Ammon's horn (tissue), 1 donor: Measurements from ENCODE around the gene PDZD2.
"Not testable (repeated sequence)": the region's sequence is repeated elsewhere in the genome, so short reads cannot be mapped to it uniquely, and the experiment has no call there.

Experiments
- DNase-seq: peaks from one replicate; pipeline ENCODE4 v3.0.0-alpha.2; 2016; ENCODE audit warnings: low spot score

The PDZD2 gene

DNA sequence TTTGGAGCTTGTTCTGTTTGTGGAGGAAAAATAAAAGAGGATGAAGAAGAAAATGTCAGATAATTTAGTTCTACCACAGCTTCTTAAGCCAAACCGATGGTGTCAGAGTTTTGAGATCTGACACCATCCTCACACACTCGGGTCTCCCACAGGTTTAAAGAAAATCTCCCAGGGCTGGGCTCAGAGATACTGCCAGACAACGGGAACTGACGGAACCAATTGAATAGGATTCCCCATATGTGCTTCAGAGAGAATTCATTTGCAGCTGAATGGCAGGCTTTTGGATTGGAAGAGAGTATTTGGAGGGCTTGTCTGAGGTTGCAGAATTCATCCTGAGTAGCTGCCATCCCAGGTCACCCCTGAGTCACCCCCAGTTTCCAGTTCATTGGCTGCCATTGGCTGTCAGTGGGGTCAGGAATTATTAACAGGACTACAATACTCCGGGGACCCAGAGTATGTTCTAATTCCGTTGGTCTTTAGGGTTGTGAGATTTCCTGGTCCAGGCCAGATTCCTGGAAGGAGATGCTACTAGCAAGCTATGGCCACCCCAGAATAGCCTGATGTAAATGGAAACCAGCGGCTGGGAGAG lies 131.3 kb downstream of the PDZD2 start:
- DNase-seq, result no peak

- DNase-seq, result no peak
These were observed 132.1 kb downstream of the PDZD2 start for GRCh38 chr5:31770998-31771397.

DNA sequence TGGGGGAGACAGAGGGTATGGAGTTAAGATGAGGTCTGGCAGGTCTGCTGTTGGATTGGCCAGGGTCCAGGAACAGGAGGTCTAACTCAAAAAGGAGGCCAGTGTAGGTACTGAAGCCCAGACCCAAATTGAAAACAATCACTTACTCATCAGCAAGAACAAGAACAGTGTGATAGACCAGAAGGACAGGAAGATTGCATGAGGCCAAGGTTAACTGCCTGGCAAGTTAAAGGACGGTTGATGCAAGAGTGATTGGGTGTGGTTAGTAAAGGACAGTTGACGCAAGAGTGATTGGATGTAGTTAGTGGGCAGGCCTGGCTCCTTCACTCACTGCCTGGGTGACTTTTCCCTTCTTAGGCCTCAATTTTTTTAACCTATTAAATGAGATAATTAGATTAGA lies 132.6 kb downstream of the PDZD2 start:
- no peak for DNase-seq

DNA sequence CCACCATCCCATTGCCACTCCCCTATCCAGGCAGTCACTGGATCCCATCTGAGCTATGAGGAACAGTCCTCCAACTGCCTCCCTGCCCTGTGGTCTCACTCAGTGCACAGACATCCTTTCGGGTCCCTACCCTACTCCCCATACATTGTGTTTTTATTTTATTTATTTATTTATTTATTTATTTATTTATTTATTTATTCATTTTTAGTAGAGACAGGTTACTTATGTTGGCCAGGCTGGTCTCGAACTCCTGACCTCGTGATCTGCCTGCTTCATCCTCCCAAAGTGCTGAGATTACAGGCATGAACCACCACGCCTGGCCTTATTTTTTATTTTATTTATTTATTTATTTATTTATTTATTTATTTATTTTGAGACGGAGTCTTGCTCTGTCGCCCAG lies 137.4 kb downstream of the PDZD2 start:
- DNase-seq, result not testable (repeated sequence)

DNA sequence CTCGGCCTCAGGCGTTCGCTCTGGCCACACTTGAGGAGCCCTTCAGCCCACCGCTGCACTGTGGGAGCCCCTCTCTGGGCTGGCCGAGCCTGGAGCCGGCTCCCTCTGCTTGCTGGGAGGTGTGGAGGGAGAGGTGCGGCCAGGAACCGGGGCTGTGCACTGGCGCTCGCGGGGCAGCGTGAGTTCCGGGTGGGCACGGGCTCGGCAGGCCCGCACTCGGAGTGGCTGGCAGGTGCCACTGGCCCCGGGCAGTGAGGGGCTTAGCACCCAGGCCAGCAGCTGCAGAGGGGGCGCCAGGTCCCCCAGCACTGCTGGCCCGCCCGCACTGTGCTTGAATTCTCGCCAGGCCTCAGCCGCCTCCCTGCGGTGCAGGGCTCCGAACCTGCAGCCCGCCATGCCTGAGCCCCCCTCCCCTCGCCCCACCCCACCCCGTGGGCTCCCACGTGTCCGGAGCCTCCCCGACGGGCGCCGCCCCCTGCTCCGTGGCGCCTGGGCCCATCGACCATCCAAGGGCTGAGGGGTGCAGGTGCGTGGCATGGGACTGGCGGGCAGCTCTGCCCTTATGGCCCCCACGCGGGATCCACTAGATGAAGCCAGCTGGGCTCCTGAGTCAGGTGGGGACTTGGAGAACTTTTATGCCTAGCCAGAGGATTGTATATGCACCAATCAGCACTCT lies 138.2 kb downstream of the PDZD2 start:
- DNase-seq, result no peak

DNA sequence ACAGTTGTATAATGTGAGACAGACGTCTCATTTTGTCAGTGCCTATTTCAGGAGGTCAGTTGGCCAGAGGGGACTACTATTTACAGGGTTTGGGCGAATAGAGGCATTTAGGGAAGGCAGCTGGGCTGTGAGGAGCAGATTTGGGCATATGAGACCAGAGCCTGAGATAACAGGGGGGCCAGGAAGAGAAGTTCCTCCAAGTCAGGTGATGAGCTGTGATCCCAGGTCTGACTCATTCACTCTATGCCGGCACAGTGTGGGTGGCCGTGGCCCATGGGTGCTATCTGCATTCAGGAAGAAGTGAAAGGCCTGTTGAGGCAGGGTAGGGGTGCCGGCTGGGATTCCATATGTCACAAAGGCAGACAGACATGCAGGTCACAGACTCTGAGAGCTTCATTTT lies 142.8 kb downstream of the PDZD2 start:
- no peak for DNase-seq

GRCh38 chr5:31783086-31783645 lies 144.2 kb downstream of the PDZD2 start:
- DNase-seq, result no peak

DNA sequence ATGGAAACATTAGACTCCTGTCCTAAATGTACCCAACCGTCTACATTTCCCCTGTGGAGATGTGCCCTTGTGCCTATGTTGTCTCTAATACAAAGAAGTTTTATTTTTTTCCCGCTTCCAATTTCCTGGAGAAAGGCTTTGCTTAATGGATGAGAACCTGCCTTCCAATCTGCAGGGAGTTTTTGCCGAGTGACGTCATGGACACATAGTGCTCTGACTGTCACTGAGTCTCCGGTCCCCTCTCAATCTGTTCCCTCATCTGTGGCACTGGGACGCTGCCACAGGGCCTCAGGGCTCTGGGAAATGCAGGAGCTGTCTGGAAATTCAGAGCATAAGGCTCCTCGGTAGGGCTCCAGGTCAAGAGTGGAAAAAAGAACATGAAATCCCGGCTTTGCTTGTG lies 144.8 kb downstream of the PDZD2 start:
- DNase-seq, result peak; percentile 33

DNA sequence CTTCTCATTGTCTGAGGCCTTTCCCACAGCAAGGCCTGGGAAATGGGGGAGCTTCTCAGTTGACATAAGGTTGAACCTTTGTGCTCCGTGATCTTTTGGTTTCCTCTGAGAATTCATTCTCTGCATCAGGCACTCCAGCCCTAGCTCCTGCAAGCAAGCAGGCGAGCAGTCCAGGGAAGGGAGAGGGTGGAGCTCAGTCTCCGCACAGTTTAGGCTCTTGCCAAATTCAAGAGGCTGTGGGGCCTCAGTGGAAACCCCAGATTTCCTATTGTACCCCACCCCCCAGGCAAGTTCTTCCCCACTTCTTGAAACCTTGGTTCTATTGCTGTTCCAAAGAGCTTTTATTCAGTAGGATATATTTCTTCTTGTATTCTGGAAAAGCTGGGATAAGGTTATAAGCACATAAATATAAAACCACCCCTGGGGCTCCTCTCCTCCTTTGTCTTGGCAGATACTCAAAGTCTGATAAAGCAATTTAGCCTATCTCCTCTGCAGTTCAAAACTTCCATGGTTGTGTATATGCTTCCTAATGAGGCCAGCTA lies 147.2 kb downstream of the PDZD2 start:
- no peak for DNase-seq

DNA sequence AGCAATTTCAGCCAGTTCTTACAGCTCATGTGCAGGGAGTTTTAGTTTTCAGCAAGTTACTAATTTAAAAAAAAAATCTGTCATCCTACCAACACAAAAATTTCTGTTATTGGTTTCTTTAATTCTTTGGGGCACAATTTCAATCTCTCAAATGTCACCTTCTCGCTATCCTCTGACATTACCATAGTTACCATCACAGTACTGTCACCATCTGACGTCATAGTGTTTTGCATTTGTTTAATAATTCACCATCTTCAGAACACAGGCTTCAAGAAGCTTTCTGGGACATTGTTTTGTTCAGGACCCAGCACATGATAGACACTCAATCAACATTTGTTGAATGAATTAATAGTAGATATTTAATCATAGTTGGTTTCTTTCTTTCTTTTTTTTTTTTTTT lies 155.1 kb downstream of the PDZD2 start:
- no peak for DNase-seq

DNA sequence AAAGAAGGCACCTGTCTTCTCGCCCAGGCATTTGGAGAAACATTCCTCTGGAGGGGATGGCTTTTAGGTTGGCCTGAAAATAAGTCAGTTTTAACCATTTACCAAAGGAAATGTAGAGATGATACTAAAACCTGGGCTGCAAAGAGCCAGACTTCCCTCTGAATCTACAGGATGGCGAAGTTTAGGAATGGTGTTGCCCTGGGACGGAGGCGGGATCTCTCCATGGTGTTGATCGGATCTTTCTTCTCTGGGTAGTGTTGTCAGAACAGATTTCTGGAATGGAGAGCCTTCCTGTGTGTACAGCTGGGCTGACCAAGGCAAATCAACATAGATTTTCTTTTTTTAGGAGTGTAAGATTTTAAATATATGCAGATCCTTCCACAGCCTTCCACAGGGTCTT lies 159.2 kb downstream of the PDZD2 start:
- no peak for DNase-seq

GRCh38 chr5:31800351-31800750 lies 161.4 kb downstream of the PDZD2 start:
- DNase-seq, result no peak

DNA sequence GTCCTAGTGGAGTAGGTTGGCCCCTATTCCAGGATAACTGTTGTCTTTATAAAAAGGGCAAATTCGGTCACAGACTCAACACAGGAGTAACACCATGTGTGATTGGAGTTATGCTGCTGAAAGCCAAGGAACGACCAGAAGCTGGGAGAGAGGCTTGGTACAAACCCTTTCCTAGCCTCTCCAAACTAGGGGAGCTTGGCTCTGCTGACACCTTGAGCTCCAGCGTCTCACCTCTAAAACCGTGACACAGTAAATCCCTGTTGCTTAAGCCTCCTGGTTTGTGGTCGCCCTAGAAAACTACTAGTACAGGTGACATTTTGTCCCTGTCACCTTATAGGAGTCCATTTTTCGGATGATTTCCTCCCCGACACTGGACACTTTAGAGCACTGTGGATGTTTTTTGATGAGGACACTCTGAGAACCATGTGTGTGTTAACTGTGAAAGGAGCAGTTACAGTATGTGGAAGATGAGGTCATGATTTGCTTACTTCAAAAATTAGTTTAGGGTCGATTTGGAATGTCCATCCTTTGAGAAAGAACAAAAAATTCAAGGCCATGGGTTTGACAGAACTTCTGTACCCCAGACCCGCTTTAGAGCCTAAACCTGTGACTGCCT lies 167.0 kb downstream of the PDZD2 start:
- no peak for DNase-seq

GRCh38 chr5:31806561-31806960 lies 167.6 kb downstream of the PDZD2 start:
- DNase-seq, result no peak

GRCh38 chr5:31807789-31808540 lies 169.0 kb downstream of the PDZD2 start:
- no peak for DNase-seq

DNA sequence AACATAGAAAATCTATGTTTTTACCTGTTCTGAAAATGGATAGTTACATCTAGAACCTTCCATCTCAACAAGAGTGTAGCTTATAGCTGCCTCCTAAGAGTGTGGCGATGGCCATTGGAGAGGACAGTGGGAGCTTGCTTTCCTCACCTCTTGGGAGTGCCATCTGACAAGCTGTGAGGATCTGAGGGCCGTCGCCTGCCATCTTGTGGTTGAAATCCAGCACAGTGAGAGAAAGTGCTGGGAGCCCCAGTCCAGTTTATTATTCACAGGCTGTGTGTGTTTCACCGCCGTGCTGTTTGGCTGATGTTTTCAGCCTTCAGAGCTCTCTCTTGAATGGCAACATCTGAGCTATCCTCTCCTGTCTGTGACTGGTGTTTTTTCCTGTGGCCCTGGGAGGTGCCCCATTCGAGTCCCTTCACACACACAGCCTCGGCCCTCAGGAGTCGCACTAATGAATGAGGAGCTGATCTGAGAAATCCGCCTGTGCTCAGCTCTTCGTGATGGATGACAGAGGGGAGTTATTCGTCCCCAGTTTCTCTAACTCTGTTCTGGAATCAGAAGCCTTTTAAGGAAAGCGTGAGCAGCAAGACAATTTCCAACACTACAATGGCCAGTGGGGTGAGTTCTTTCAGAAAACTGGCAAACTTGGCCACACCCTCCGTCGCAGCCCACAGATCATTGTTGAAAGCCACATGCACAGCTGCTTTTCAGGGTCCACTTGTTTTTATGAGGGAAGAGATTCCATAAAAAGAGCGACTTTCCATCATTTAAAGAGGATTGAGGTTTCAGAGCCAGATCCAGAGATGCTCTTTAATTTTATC lies 170.3 kb downstream of the PDZD2 start:
- peak; percentile 96 for DNase-seq

DNA sequence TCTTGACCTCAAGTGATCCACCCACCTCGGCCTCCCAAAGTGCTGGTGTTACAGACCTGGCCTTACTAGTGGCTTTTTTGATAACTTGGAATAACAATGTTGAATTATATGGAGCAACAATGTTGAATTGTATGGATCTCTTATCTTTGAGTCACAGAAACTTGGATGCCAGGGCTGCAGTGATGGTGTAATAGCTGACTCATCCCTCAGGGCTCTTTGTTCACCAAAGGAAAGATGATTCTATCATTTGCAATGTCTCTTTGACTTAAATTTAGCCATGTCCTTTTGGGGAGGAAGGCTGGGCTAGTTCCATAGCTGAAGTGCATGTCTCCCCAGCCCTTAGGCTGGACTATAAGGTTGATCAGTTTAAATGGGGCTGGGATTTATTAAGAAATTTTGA lies 172.3 kb downstream of the PDZD2 start:
- no peak for DNase-seq

DNA sequence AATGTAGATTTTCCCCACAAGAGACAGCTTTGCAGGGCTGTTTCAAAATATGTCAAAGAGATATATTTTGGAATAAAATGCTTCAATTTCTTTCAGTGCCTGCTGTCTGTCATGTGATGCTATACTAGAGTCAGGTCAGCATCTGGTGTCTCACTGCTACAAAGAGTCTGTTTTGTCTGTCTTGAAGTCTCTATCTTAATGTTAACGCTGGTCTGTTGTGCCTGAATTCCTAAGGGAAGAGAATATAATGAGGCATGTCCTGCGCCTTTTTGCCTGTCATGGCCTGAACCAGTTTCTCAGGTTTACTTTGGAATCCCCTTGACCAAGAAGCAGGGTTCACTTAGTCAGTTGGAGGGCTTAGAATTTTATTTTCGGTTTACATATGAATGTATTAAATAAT lies 176.4 kb downstream of the PDZD2 start:
- no peak for DNase-seq

- DNase-seq, result no peak
These were observed 181.1 kb downstream of the PDZD2 start for GRCh38 chr5:31819926-31820516.

GRCh38 chr5:31823472-31823871 lies 184.5 kb downstream of the PDZD2 start:
- no peak for DNase-seq

DNA sequence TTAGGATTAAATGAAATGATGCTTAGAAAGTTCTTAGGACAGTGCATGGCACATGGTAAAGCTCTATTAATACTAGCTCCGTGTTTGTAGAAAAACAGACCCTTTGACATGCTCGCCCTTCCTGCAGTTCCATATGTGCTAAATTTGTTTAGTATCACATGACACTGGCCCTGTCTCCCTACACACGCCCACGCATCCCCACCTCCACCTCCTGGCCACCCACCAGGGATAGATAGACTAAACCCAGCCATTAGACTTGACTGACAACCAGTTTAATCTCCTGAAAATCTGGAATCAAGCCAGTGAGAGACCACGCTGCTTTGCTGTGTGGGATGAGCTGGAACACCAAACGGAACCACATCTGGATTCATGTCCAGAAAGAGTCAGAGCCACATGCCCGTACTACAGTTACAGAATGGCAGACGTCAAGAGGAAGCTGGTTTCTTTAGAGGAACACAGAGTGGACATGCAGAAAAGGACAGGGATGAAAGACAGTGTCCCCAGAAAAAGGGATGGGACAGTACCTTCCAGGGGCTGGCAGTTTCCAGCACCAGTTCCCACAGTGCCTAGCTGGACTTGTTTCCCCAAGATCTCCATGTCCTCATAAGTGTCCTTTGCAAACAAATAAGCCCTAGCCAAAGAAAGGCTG lies 186.1 kb downstream of the PDZD2 start:
- DNase-seq, result no peak
